Measurements from ENCODE around the gene KRT86.

The KRT86 gene

GRCh38 chr12:52353766-52354165, 79.3 kb downstream of the KRT86 start:
- TF ChIP-seq CTCF (IDR thresholded peaks at IDR 0.05; ENCODE audit: low read depth, low read length, missing control alignments): no peak
- DNase-seq (ENCODE audit: extremely low read depth, low read depth): no peak
- no peak overlapping the region for H3K4me3 ChIP-seq (replicated peaks; ENCODE audit: low read depth, low read length)

DNA sequence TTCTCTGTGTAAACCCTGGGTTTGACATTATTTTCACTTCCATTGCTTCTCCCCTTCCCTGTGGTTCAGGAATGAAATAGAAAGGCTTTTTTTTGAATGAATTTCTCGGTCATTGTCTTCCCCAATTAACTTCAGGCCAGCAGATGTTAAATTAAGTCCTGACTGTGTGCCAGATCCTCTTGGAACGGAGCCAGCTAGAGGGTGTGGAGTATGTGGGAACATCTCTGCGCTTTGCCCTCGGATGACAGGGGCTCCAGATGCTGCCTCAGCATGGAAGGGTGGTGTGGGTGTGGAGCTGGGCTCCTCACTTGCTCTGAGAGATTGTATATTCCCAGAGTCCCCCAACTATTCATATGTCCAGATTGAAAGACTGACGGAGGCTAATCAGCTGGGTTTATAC, 79.8 kb downstream of the KRT86 start:
- no peak for TF ChIP-seq CTCF (IDR thresholded peaks at IDR 0.05; ENCODE audit: low read depth, low read length, missing control alignments)
- DNase-seq (ENCODE audit: extremely low read depth, low read depth): peak; percentile 27
- no peak overlapping the region for H3K4me3 ChIP-seq (replicated peaks; ENCODE audit: low read depth, low read length)

- H3K4me3 ChIP-seq (replicated peaks; ENCODE audit: low read depth, low read length): no peak overlapping the region
- DNase-seq (ENCODE audit: extremely low read depth, low read depth): no peak
- no peak for TF ChIP-seq CTCF (IDR thresholded peaks at IDR 0.05; ENCODE audit: low read depth, low read length, missing control alignments)
Observed at GRCh38 chr12:52355176-52355575, 80.7 kb downstream of the KRT86 start.

- TF ChIP-seq CTCF (IDR thresholded peaks at IDR 0.05; ENCODE audit: low read depth, low read length, missing control alignments): no peak
- DNase-seq (ENCODE audit: extremely low read depth, low read depth): no peak
- no peak overlapping the region for H3K4me3 ChIP-seq (replicated peaks; ENCODE audit: low read depth, low read length)
Observed at GRCh38 chr12:52356031-52356761, 81.8 kb downstream of the KRT86 start.

DNA sequence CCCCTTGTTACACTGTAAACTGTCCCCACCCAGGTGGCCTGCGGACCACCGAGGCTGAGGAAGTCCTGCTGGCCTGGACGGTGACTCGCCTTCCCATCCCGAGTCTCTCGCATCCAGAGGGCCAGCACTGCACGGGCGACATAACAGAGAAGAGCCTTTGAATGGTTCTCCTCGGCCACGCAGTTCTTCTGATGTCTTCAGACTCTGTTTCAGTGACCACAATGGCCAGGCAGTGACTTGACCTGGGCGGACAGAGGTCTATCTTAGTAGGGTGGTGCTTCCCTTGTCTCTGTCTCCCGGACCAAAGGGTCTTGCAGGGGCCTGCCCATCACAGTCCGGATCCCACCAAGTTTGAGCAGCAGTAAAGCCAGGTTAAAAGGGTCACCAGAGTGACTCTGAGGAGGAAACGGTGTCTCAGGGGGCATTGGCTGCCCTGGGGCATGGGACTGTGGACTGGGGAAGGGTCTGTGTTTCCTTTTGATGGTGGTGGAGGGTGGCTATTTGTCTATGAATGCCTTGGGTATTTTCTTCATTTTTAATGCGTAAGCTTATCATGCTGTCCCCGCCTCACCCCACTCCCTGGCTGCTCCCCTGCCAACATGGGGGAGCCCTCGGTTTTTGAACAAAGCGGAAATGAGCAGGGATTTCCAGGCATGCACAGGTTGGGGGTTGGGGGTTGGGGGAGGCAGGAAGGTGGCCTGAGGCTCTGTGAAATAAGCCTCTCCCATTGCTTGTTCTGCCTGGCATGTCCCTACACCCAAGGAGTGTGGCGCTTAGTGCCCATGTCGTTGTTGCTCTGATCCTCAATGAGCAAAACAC, 82.5 kb downstream of the KRT86 start:
- H3K4me3 ChIP-seq (replicated peaks; ENCODE audit: low read depth, low read length): no peak overlapping the region
- no peak for DNase-seq (ENCODE audit: extremely low read depth, low read depth)
- no peak for TF ChIP-seq CTCF (IDR thresholded peaks at IDR 0.05; ENCODE audit: low read depth, low read length, missing control alignments)

Data from HFF-Myc (cell line).